Measurements from ENCODE around the gene LDLRAD1. TPM values are rescaled to one million over a fixed set of nuclear protein-coding genes. Genes with fewer than 3 reads are reported as not detected.

The LDLRAD1 gene
- total and polyA plus RNA-seq, 2 of the 13 experiments (the other 11 are each of a cell fraction or from before 2014, with no cell fraction given): 2.5 to 14.0 TPM

- TF ChIP-seq MIER2 (CRISPR knock-in tag; IDR thresholded peaks at IDR 0.05): no peak
- TF ChIP-seq JUND (CRISPR knock-in tag; IDR thresholded peaks at IDR 0.05): no peak
- TF ChIP-seq, protein P1, sequence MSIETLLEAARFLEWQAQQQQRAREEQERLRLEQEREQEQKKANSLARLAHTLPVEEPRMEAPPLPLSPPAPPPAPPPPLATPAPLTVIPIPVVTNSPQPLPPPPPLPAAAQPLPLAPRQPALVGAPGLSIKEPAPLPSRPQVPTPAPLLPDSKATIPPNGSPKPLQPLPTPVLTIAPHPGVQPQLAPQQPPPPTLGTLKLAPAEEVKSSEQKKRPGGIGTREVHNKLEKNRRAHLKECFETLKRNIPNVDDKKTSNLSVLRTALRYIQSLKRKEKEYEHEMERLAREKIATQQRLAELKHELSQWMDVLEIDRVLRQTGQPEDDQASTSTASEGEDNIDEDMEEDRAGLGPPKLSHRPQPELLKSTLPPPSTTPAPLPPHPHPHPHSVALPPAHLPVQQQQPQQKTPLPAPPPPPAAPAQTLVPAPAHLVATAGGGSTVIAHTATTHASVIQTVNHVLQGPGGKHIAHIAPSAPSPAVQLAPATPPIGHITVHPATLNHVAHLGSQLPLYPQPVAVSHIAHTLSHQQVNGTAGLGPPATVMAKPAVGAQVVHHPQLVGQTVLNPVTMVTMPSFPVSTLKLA (IDR thresholded peaks at IDR 0.05): peak; percentile 70
- no peak for TF ChIP-seq SIN3B (IDR thresholded peaks at IDR 0.05; ENCODE audit: low read length)
- TF ChIP-seq, protein P2, sequence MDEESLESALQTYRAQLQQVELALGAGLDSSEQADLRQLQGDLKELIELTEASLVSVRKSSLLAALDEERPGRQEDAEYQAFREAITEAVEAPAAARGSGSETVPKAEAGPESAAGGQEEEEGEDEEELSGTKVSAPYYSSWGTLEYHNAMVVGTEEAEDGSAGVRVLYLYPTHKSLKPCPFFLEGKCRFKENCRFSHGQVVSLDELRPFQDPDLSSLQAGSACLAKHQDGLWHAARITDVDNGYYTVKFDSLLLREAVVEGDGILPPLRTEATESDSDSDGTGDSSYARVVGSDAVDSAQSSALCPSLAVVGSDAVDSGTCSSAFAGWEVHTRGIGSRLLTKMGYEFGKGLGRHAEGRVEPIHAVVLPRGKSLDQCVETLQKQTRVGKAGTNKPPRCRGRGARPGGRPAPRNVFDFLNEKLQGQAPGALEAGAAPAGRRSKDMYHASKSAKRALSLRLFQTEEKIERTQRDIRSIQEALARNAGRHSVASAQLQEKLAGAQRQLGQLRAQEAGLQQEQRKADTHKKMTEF (CRISPR knock-in tag; IDR thresholded peaks at IDR 0.05): peak; percentile 66
- TF ChIP-seq ZNF451 (CRISPR knock-in tag; IDR thresholded peaks at IDR 0.05): peak; percentile 63; the same call in 1 of the 2 replicates
- TF ChIP-seq CHD2 (IDR thresholded peaks at IDR 0.05; ENCODE audit: low read depth, low read length): peak; percentile 79; the same call in 1 of the 2 replicates
- TF ChIP-seq FOXA1 (IDR thresholded peaks at IDR 0.05): no peak
- TF ChIP-seq FOXA1 (CRISPR knock-in tag; IDR thresholded peaks at IDR 0.05): no peak; the same call in 1 of the 2 replicates
- 0 out of 2 replicates have a peak, but pooled peaks have one; percentile 1 for TF ChIP-seq MAZ (IDR thresholded peaks at IDR 0.05; ENCODE audit: borderline replicate concordance, low read depth, low read length)
- TF ChIP-seq MAZ (CRISPR knock-in tag; IDR thresholded peaks at IDR 0.05; ENCODE audit: low read depth): peak; percentile 92
- no peak; the same call in 1 of the 2 replicates for TF ChIP-seq HHEX (CRISPR knock-in tag; IDR thresholded peaks at IDR 0.05)
- TF ChIP-seq FOXC1 (CRISPR knock-in tag; IDR thresholded peaks at IDR 0.05; ENCODE audit: borderline replicate concordance): peak; percentile 13; the same call in 1 of the 2 replicates
- TF ChIP-seq CSRNP2 (CRISPR knock-in tag; conservative IDR thresholded peaks at IDR 0.05; ENCODE audit: low read depth): no peak
- TF ChIP-seq ZZZ3 (CRISPR knock-in tag; IDR thresholded peaks at IDR 0.05; ENCODE audit: borderline replicate concordance): no peak
- TF ChIP-seq MAFG (CRISPR knock-in tag; IDR thresholded peaks at IDR 0.05): no peak
- TF ChIP-seq ZNF83 (CRISPR knock-in tag; IDR thresholded peaks at IDR 0.05; ENCODE audit: borderline replicate concordance): no peak
- TF ChIP-seq NR2C2 (CRISPR knock-in tag; IDR thresholded peaks at IDR 0.05; ENCODE audit: borderline replicate concordance): peak; percentile 92
- TF ChIP-seq PLSCR1 (CRISPR knock-in tag; IDR thresholded peaks at IDR 0.05; ENCODE audit: borderline replicate concordance): no peak
Measured at GRCh38 chr1:54052934-54053744, 35.2 kb upstream of the LDLRAD1 start, which contains the start of the genes TCEANC2 and TMEM59 (continued).

Measured in HepG2 (cell line).